ENCODE measurements around the gene WDR81. TPM values are rescaled to one million over a fixed set of nuclear protein-coding genes. Genes with fewer than 3 reads are reported as not detected.

The WDR81 gene
- total and polyA plus RNA-seq, 3 donors from 2014 or later: 16.9 to 71.4 (median 58.4) TPM

DNA sequence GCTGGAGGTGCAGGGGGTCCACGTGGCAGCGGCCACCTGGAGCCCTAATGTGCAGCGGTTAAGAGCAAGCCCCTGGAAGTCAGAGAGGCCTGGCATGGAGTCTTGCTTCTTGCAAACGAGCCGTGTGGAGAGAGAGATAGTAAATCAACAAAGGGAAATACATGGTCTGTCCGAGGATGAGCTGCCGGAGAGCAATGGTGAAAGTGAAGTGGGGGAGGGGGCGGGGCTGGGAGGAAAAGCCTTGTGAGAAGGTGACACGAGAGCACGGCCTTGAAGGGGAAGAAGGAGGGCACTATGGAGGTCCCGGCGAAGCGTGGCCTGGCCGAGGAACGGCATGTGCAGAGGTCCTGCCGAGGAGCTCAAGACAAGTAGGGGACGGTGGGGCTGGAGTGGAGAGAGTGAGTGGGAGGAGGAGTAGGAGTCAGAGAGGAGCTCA lies 31.3 kb downstream of the WDR81 start:
- TF ChIP-seq, protein P1, sequence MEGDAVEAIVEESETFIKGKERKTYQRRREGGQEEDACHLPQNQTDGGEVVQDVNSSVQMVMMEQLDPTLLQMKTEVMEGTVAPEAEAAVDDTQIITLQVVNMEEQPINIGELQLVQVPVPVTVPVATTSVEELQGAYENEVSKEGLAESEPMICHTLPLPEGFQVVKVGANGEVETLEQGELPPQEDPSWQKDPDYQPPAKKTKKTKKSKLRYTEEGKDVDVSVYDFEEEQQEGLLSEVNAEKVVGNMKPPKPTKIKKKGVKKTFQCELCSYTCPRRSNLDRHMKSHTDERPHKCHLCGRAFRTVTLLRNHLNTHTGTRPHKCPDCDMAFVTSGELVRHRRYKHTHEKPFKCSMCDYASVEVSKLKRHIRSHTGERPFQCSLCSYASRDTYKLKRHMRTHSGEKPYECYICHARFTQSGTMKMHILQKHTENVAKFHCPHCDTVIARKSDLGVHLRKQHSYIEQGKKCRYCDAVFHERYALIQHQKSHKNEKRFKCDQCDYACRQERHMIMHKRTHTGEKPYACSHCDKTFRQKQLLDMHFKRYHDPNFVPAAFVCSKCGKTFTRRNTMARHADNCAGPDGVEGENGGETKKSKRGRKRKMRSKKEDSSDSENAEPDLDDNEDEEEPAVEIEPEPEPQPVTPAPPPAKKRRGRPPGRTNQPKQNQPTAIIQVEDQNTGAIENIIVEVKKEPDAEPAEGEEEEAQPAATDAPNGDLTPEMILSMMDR (IDR thresholded peaks at IDR 0.05): no peak
- TF ChIP-seq POLR2A (IDR thresholded peaks at IDR 0.05): no peak
- H3K4me3 ChIP-seq: no peak overlapping the region
- no peaks in the 10 kb centered on the region for H3K9me3 ChIP-seq
- no peaks in the 10 kb centered on the region for H3K27me3 ChIP-seq
- WGBS, 2 donors: 35 to 52% methylated on average over 17 of the region's 17 CpGs
- DNase-seq: peak; percentile 88
- intact Hi-C loops (cut with DNase I; ENCODE audit: low total_unique reads): no loop called here
- peaks cover 30% of the 10 kb centered on the region for H3K4me1 ChIP-seq
- H3K27ac ChIP-seq: peak overlapping the region; percentile 74 to 76
- H3K36me3 ChIP-seq (ENCODE audit: low read depth, missing control alignments): no peaks in the 10 kb centered on the region

DNA sequence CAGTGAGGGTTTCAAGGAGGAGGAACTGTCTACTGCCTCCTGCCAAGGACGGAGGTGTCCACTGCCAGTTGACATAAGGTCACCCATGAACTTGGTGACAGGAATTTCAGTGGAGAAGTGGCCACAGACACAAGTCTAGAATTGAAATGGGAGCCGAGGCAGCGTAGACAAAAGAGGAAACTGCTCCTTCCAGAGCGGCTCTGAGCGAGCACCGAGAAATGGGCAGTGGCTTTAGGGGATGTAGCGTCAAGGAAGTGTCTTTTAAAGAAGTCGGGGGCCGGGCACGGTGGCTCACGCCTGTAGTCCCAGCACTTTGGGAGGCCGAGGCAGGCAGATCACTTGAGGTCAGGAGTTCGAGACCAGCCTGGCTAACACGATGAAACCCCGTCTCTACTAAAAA lies 34.3 kb downstream of the WDR81 start:
- 88 to 99% methylated on average over 15 of the region's 15 CpGs for WGBS, 2 donors
- no peak for DNase-seq
- no peak overlapping the region for H3K4me3 ChIP-seq
- intact Hi-C loops (cut with DNase I; ENCODE audit: low total_unique reads): no loop called here
- H3K9me3 ChIP-seq: no peaks in the 10 kb centered on the region
- no peaks in the 10 kb centered on the region for H3K36me3 ChIP-seq (ENCODE audit: low read depth, missing control alignments)
- H3K27ac ChIP-seq: peak overlapping the region in 1 of 2 donors; percentile 93
- peaks cover 29% of the 10 kb centered on the region for H3K4me1 ChIP-seq
- no peak for TF ChIP-seq POLR2A (IDR thresholded peaks at IDR 0.05)
- H3K27me3 ChIP-seq: no peaks in the 10 kb centered on the region

DNA sequence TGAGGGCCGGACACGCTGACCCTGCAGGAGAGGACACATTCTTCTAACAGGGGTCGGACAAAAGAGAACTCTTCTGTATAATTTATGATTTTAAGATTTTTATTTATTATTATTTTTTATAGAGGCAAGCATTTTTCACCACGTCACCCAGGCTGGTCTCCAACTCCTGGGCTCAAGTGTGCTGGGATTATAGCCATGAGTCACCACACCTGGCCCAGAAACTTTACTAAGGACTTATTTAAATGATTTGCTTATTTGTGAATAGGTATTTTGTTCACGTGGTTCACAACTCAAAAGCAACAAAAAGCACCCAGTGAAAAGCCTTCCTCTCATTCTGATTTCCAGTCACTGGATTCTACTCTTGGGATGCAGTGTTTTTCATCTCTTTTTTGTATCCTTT lies 35.0 kb downstream of the WDR81 start:
- intact Hi-C loops (cut with DNase I; ENCODE audit: low total_unique reads): no loop called here
- no peak overlapping the region for H3K4me3 ChIP-seq
- peaks cover 35% of the 10 kb centered on the region for H3K4me1 ChIP-seq
- H3K27ac ChIP-seq: peak overlapping the region in 1 of 2 donors; percentile 93
- TF ChIP-seq, protein P1 (IDR thresholded peaks at IDR 0.05): no peak
- no peak for TF ChIP-seq POLR2A (IDR thresholded peaks at IDR 0.05)
- H3K9me3 ChIP-seq: no peaks in the 10 kb centered on the region
- H3K27me3 ChIP-seq: no peaks in the 10 kb centered on the region
- H3K36me3 ChIP-seq (ENCODE audit: low read depth, missing control alignments): no peaks in the 10 kb centered on the region
- WGBS, 2 donors: 69 to 83% methylated on average over 5 of the region's 5 CpGs
- DNase-seq: no peak

DNA sequence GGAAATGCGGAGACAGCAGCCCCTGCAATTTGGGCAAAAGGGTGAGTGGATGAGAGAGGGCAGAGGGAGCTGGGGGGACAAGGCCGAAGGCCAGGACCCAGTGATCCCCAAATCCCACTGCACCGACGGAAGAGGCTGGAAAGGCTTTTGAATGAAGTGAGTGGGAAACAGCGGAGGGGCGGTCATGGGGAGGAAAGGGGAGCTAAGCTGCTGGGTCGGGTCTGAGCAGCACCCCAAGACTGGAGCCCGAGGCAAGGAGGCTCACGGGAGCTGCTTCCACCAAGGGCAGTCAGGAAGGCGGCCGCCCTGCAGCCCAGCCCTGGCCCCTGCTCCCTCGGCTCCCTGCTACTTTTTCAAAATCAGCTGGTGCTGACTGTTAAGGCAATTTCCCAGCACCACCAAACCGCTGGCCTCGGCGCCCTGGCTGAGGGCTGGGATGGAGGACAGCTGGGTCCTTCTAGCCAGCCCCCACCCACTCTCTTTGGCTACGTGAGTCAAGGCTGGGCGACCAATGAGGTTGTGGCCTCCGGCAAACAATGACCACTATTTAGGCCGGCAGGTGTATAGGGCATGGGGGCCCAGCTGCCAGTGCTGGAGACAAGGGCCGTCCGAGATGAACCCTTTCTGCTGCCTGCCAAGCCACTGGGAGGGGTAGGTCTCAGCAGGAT lies 37.9 kb downstream of the WDR81 start:
- DNase-seq: peak; percentile 77
- peaks cover 49% of the 10 kb centered on the region for H3K4me1 ChIP-seq
- WGBS, 2 donors: 21 to 40% methylated on average over 16 to 21 of the region's 21 CpGs
- H3K27ac ChIP-seq: peak overlapping the region; percentile 93
- H3K4me3 ChIP-seq: peak overlapping the region; percentile 56 to 70
- no peaks in the 10 kb centered on the region for H3K27me3 ChIP-seq
- no peaks in the 10 kb centered on the region for H3K9me3 ChIP-seq
- no peaks in the 10 kb centered on the region for H3K36me3 ChIP-seq (ENCODE audit: low read depth, missing control alignments)
- TF ChIP-seq POLR2A (IDR thresholded peaks at IDR 0.05): no peak
- TF ChIP-seq, protein P1 (IDR thresholded peaks at IDR 0.05): no peak
- intact Hi-C loops (cut with DNase I; ENCODE audit: low total_unique reads): no loop called here

DNA sequence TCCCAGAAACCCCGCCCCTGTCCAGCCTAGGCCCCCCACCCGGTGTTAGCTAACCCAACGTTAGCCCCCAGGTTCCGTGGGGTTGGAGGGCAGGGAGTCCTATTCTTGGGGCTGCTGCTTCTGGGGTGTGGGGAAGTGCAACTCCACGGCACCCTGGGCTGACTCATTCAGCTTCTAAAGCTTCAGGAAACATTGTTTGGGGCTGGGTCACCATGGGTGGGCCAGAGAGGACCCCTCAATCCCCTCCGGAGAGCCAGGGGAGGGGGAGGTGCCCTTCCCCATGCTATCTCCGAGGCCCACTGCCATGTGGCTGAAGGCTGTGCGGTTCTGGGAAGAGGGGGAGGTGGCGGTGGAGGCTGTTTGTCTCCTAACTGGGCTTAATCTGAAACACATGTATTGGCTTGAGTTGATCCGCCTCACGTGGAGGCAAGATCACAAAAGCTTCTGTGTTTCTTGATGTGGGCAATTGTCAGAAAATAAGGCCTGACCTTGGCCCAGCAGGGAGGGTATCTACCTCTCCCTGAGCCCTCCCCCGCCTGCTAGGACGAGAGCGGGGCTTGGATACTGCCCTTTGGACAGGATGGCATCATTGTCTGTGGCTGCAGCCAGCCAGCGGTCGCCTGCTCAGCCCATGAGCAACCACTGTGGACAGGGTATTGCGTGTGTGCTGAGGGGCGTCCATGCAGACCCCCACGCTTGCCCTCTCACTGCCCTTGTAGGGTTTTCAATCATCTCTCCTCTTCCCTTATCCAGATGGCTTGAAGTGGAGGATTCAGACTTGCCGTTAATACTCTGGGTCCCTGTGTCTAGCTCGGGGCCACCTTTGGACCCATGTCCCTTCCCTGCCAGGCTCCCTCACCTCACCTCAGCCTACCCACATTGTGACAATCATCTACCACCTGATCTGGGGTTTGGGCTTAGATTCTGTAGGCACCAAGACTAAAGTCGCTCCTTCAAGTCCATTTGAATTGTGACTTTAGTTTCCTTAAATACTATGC lies 38.7 kb downstream of the WDR81 start:
- Histone ChIP-seq H3K36me3 (ENCODE audit: low read depth, missing control alignments) (no peaks in the 10 kb centered on the region), H3K27ac (peak overlapping the region; percentile 93), H3K27me3 (no peaks in the 10 kb centered on the region), H3K4me1 (peaks cover 49% of the 10 kb centered on the region), H3K4me3 (peak overlapping the region; percentile 56 to 70), H3K9me3 (no peaks in the 10 kb centered on the region)
- peak; percentile 95 for DNase-seq
- WGBS, 2 donors: 42 to 54% methylated on average over 18 to 22 of the region's 22 CpGs
- TF ChIP-seq, protein P1 (IDR thresholded peaks at IDR 0.05): no peak
- no peak for TF ChIP-seq POLR2A (IDR thresholded peaks at IDR 0.05)
- intact Hi-C loops (cut with DNase I; ENCODE audit: low total_unique reads): no loop called here

Measured in testis (tissue), 3 donors.